Lower lobe of right lung (tissue), 2 donors: ENCODE data around the gene KCNH5. TPM values are rescaled to one million over a fixed set of nuclear protein-coding genes. Genes with fewer than 3 reads are reported as not detected.

Source experiments
- ATAC-seq, 2 donors: fragments of 200-7000 bp; cut with Tn5 transposase; one replicate each; pipeline ENCODE4 v1.9.1; 2020 to 2022; ENCODE audit warnings: mild to moderate bottlenecking in 2 of 2, moderate library complexity in 2 of 2
- DNase-seq: peaks from one replicate; pipeline ENCODE4 v3.0.0-alpha.2; 2020
- H3K27ac ChIP-seq: fragments of 200-600 bp; one replicate; pipeline ENCODE4 v1.8.0; 2022
- H3K27me3 ChIP-seq: fragments of 200-600 bp; one replicate; pipeline ENCODE4 v1.8.0; 2022; ENCODE audit warnings: low read depth
- H3K36me3 ChIP-seq: fragments of 200-600 bp; one replicate; pipeline ENCODE4 v1.8.0; 2022; ENCODE audit warnings: mild to moderate bottlenecking
- H3K4me1 ChIP-seq: fragments of 200-600 bp; one replicate; pipeline ENCODE4 v1.8.0; 2022
- H3K4me3 ChIP-seq: fragments of 200-600 bp; one replicate; pipeline ENCODE4 v1.8.0; 2022; ENCODE audit warnings: mild to moderate bottlenecking
- H3K9me3 ChIP-seq: fragments of 200-600 bp; one replicate; pipeline ENCODE4 v1.8.0; 2022
- CTCF ChIP-seq: fragments of 200-600 bp; IDR thresholded peaks from one replicate; pipeline ENCODE4 v1.8.0; 2022; ENCODE audit warnings: antibody characterized with exemption, mild to moderate bottlenecking
- intact Hi-C: fragments of 100-400 bp; cut with DNase I; formaldehyde crosslinking; loops from one replicate; pipeline ENCODE4 v1.11.0; 2022
- total RNA-seq: library from RNA; stranded (reverse); fragmentation: NEBNext Ultra II Directional; extraction: Animal tissue kit (Norgen Biotek cat#: 25700); gene quantifications from one replicate; pipeline ENCODE4 v1.2.1, GENCODE V29; 2021
- donor health status: DM: no; HTN: yes; CAD: no; lungs with severe emphysema.

Gene KCNH5
- total RNA-seq, 1 donor from 2014 or later: not detected

- ATAC-seq (no peak), DNase-seq (no peak)
- H3K27ac ChIP-seq: no peak overlapping the region
- no peaks in the 10 kb centered on the region for H3K9me3 ChIP-seq
- H3K4me1 ChIP-seq: no peaks in the 10 kb centered on the region
- no peaks in the 10 kb centered on the region for H3K27me3 ChIP-seq
- intact Hi-C loops: no loop called here
- no peak for TF ChIP-seq CTCF
- H3K4me3 ChIP-seq: no peak overlapping the region
- H3K36me3 ChIP-seq: no peaks in the 10 kb centered on the region
Measured at GRCh38 chr14:62667421-62667914, 377.8 kb downstream of the KCNH5 start.

DNA sequence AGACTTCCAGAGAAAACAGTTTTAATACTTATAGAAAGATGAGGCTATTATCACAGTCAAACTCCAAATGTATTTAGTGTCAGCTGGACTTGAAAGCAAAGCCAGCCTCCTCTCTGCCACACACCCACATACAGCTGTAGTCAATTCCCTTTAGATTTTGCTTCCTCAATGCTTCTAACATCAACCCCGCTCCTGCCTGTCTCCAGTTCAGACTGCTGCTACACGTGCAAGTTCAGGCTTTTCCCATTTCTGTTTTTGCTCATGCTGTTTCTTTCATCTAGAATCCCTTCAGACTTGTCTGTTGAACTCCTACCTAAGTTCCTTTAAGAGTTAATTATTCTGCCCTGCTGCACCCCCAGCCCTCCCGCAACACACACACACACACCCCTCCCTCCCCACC lies 380.0 kb downstream of the KCNH5 start:
- DNase-seq (no peak), ATAC-seq (peak in 1 of 2 donors; percentile 29)
- intact Hi-C loops: no loop called here
- H3K27ac ChIP-seq: no peak overlapping the region
- no peaks in the 10 kb centered on the region for H3K36me3 ChIP-seq
- H3K27me3 ChIP-seq: no peaks in the 10 kb centered on the region
- H3K4me1 ChIP-seq: no peaks in the 10 kb centered on the region
- no peak overlapping the region for H3K4me3 ChIP-seq
- TF ChIP-seq CTCF: no peak
- H3K9me3 ChIP-seq: no peaks in the 10 kb centered on the region

DNA sequence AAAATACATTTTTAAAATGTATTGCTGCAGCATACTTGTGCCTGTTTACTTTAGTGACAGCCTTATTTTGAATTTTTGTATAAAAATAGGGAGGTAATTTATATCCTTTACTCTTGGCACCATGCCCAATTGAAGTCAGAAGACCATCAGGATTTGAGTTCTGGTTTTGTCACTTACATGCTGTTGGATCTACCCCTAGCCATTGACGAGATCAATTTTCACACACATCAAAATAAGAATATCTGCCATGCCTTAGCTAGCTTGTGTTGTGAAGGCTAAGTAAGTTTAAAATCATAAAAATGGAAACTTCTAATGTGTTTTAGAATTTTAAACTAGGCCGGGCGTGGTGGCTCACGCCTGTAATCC lies 381.8 kb downstream of the KCNH5 start:
- intact Hi-C loops: no loop called here
- ATAC-seq: no peak
- no peak for DNase-seq
- Histone ChIP-seq H3K27ac (no peak overlapping the region), H3K27me3 (no peaks in the 10 kb centered on the region), H3K4me1 (no peaks in the 10 kb centered on the region), H3K9me3 (no peaks in the 10 kb centered on the region), H3K4me3 (no peak overlapping the region), H3K36me3 (no peaks in the 10 kb centered on the region)
- TF ChIP-seq CTCF: no peak

DNA sequence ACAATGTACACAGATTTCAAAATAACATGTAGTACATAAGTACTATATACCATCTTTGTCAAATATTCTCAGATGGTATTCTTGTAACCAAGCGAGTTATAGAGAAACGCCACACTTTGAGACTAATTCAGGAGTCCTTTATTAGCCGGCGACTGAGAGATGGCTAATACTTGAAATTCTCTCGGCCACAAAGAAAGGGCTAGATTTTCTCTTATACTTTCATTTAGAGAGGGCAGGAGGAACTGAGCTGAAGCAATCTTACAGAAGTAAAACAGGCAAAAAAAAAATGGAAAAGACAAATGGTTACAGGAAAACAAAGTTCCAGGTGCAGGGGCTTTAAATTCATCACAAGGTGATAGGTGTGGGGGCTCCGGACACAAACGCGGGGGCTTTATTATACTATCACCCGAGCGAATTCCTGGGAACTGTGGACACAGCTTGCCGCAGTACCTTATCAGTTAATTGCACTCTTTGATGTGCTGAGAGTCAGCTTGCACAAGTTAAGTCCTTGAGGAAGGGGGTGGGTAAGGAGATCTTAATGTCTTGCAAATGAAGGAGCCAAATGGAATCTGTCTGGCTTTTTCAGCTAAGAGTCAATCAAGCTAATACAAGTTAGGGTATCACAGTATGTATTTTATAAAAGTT lies 382.3 kb downstream of the KCNH5 start:
- no peaks in the 10 kb centered on the region for H3K27me3 ChIP-seq
- H3K36me3 ChIP-seq: no peaks in the 10 kb centered on the region
- peak; percentile 34 to 86 for ATAC-seq
- H3K9me3 ChIP-seq: no peaks in the 10 kb centered on the region
- H3K27ac ChIP-seq: no peak overlapping the region
- DNase-seq: no peak
- no peaks in the 10 kb centered on the region for H3K4me1 ChIP-seq
- peak overlapping the region; percentile 31 for H3K4me3 ChIP-seq
- intact Hi-C loops: no loop called here
- no peak for TF ChIP-seq CTCF

DNA sequence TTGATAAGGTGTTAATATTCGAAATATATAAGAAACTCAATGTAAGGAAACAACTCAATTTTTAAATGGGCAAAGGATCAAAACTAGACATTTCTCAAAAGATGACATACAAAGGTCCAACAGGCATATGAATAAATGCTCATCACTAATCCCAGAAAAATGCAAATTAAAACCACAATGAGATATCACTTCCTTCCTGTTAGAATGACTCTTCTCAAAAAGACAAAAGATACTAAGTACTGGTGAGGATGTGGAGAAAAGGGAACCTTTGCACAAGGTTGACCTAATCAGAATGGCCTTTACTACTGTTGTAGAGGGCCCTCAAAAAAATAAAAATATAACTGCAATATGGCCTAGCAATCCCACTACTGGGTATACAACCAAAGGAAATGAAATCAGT lies 383.4 kb downstream of the KCNH5 start:
- no peak overlapping the region for H3K27ac ChIP-seq
- H3K27me3 ChIP-seq: no peaks in the 10 kb centered on the region
- DNase-seq: no peak
- H3K9me3 ChIP-seq: no peaks in the 10 kb centered on the region
- H3K4me1 ChIP-seq: no peaks in the 10 kb centered on the region
- intact Hi-C loops: no loop called here
- ATAC-seq: no peak
- no peak overlapping the region for H3K4me3 ChIP-seq
- no peak for TF ChIP-seq CTCF
- no peaks in the 10 kb centered on the region for H3K36me3 ChIP-seq
